Pancreas (tissue), 10 donors: ENCODE data around the gene SYNC. TPM values are rescaled to one million over a fixed set of nuclear protein-coding genes. Genes with fewer than 3 reads are reported as not detected.
"Not testable (repeated sequence)": the region's sequence is repeated elsewhere in the genome, so short reads cannot be mapped to it uniquely, and the experiment has no call there.

Experiments used
- ATAC-seq, 4 donors: fragments of 200-7000 bp; cut with Tn5 transposase; one replicate each; pipeline versions ENCODE4 v1.8.0 to v1.9.1; 2020; ENCODE audit warnings: mild to moderate bottlenecking in 4 of 4, moderate library complexity in 4 of 4
- DNase-seq, 6 donors: peaks; one replicate each; pipeline ENCODE4 v3.0.0-alpha.2; 2020
- FAIRE-seq: peaks from 2 replicates; lab custom pipeline; 2012; peaks lifted over from hg19 to GRCh38; lab: Jason Lieb, UNC
- H3K27ac ChIP-seq, 4 donors: fragments of 200-600 bp; sonication (generic); 1 replicate in 3 of 4; 2 replicates in 1 of 4; pipeline versions ENCODE4 v1.5.0 to v1.8.0; 2020
- H3K27me3 ChIP-seq, 4 donors: fragments of 200-600 bp; one replicate each; pipeline ENCODE4 v1.8.0; 2021
- H3K36me3 ChIP-seq, 3 donors: fragments of 200-600 bp; sonication (generic) in 1 of 3; one replicate each; pipeline versions ENCODE4 v1.5.0 to v1.8.0; 2020 to 2021
- H3K4me1 ChIP-seq, 3 donors: fragments of 200-600 bp; one replicate each; pipeline ENCODE4 v1.8.0; 2021
- H3K4me3 ChIP-seq, 4 donors: fragments of 200-600 bp; sonication (generic) in 2 of 4; one replicate each; pipeline versions ENCODE4 v1.5.0 to v1.8.0; 2020 to 2021
- H3K9me3 ChIP-seq, 4 donors: fragments of 200-600 bp; one replicate each; pipeline ENCODE4 v1.8.0; 2021
- CTCF ChIP-seq, 4 donors: fragments of 200-600 bp; sonication (generic) in 3 of 4; IDR thresholded peaks; one replicate each; pipeline versions ENCODE4 v1.5.0 to v1.8.0; 2021; ENCODE audit warnings: antibody characterized with exemption in 4 of 4
- WGBS, 2 donors: extraction: QIAGEN DNeasy Blood & Tissue Kit; methylation state at CpG; one replicate each; pipeline ENCODE4 v1.1.7; 2013; 5-methylcytosine and 5-hydroxymethylcytosine counted together
- intact Hi-C, 3 donors: fragments of 100-400 bp; cut with DNase I; formaldehyde crosslinking; loops; one replicate each; pipeline versions ENCODE4 v1.11.1 to v1.14.2; 2022
- polyA plus RNA-seq, 2 donors: library from polyadenylated mRNA; stranded (reverse); fragments of 200-250 nt; gene quantifications; one replicate each; pipeline ENCODE4 v1.2.3, GENCODE V29; 2013
- total RNA-seq, 6 donors: library from RNA; stranded (reverse); fragmentation: NEBNext Ultra II Directional in 4 of 6; extraction: Animal tissue kit (Norgen Biotek cat#: 25700) in 4 of 6; gene quantifications; one replicate each; pipeline versions ENCODE4 v1.2.1 to v1.2.4, GENCODE V29; 2021 to 2023
- donor health status: healthy with polysubstance abuse.
- donor health status: DM: no; HTN: no; CAD: no; lungs with moderate emphysema.
- donor health status: DM: no; HTN: no; CAD: no.
- donor health status: control.
- donor health status: control.
- donor health status: Bipolar disorder and iron deficiency.
- donor health status: DM: yes; HTN: yes; CAD: no.
- donor health status: DM: no; HTN: no; CAD: no.
- donor health status: DM: no; HTN: no; CAD: no.
- donor health status: DM: yes; HTN: yes; CAD: no.

Gene SYNC
- total and polyA plus RNA-seq, 8 donors: 0.28 to 1.3 (median 0.71) TPM

- no peak for DNase-seq
- Histone ChIP-seq H3K27me3 (no peaks in the 10 kb centered on the region), H3K9me3 (no peaks in the 10 kb centered on the region), H3K36me3 (peaks cover 0 to 50% (median 10%) of the 10 kb centered on the region in 3 donors), H3K27ac (no peak overlapping the region), H3K4me3 (no peak overlapping the region), H3K4me1 (peaks cover 7 to 11% (median 9%) of the 10 kb centered on the region in 3 donors)
- FAIRE-seq: no peak
- intact Hi-C loops: no loop called here
- WGBS, 2 donors: 27 to 33% methylated on average over 2 of the region's 2 CpGs
- ATAC-seq: peak in 2 of 4 donors; percentile 36 to 54
- TF ChIP-seq CTCF (IDR thresholded peaks at IDR 0.05): no peak
Observed at GRCh38 chr1:32681509-32681908, 21.1 kb downstream of the SYNC start.

GRCh38 chr1:32680642-32681041 lies 21.9 kb downstream of the SYNC start:
- intact Hi-C loops: no loop called here
- DNase-seq (no peak), ATAC-seq (no peak), FAIRE-seq (no peak)
- no peak for TF ChIP-seq CTCF (IDR thresholded peaks at IDR 0.05)
- H3K27ac ChIP-seq: no peak overlapping the region
- peaks cover 7 to 11% (median 9%) of the 10 kb centered on the region in 3 donors for H3K4me1 ChIP-seq
- H3K36me3 ChIP-seq: peaks cover 3 to 49% (median 12%) of the 10 kb centered on the region in 3 donors
- WGBS, 2 donors: 36 to 59% methylated on average over 1 of the region's 1 CpG
- no peaks in the 10 kb centered on the region for H3K9me3 ChIP-seq
- H3K27me3 ChIP-seq: no peaks in the 10 kb centered on the region
- no peak overlapping the region for H3K4me3 ChIP-seq

GRCh38 chr1:32679993-32680392 lies 22.6 kb downstream of the SYNC start:
- intact Hi-C loops, ATAC-seq, DNase-seq, H3K9me3 ChIP-seq, H3K27ac ChIP-seq, H3K27me3 ChIP-seq, H3K4me3 ChIP-seq: not testable (repeated sequence)
- H3K36me3 ChIP-seq: peaks cover 6 to 48% (median 12%) of the 10 kb centered on the region in 3 donors
- WGBS, 2 donors: 90 to 94% methylated on average over 4 of the region's 4 CpGs
- peak; percentile 13 for FAIRE-seq
- H3K4me1 ChIP-seq: peaks cover 7 to 11% (median 9%) of the 10 kb centered on the region in 3 donors

- Histone ChIP-seq H3K27me3 (no peaks in the 10 kb centered on the region), H3K36me3 (peaks cover 10 to 69% (median 39%) of the 10 kb centered on the region in 3 donors), H3K27ac (no peak overlapping the region), H3K4me1 (peaks cover 7 to 11% (median 9%) of the 10 kb centered on the region in 3 donors), H3K4me3 (no peak overlapping the region), H3K9me3 (no peaks in the 10 kb centered on the region)
- intact Hi-C loops: no loop called here
- ATAC-seq (peak in 1 of 4 donors; percentile 43), DNase-seq (no peak), FAIRE-seq (no peak)
- 15 to 17% methylated on average over 3 of the region's 3 CpGs for WGBS, 2 donors
- no peak for TF ChIP-seq CTCF (IDR thresholded peaks at IDR 0.05)
Observed at GRCh38 chr1:32676945-32677344, 25.6 kb downstream of the SYNC start.

- H3K27ac ChIP-seq, DNase-seq, intact Hi-C loops, ATAC-seq, H3K4me3 ChIP-seq, H3K27me3 ChIP-seq, H3K9me3 ChIP-seq, H3K4me1 ChIP-seq, FAIRE-seq: not testable (repeated sequence)
- peaks cover 14 to 79% (median 54%) of the 10 kb centered on the region in 3 donors for H3K36me3 ChIP-seq
- WGBS, 2 donors: 97 to 98% methylated on average over 5 of the region's 5 CpGs
Observed at GRCh38 chr1:32668716-32669115, 33.9 kb downstream of the SYNC start.

- no peak for FAIRE-seq
- H3K4me1 ChIP-seq: no peaks in the 10 kb centered on the region
- intact Hi-C loops: no loop called here
- H3K9me3 ChIP-seq: no peaks in the 10 kb centered on the region
- ATAC-seq: no peak
- no peak for TF ChIP-seq CTCF (IDR thresholded peaks at IDR 0.05)
- no peak for DNase-seq
- no peak overlapping the region for H3K4me3 ChIP-seq
- 85% methylated on average over 12 of the region's 12 CpGs for WGBS, 2 donors
- H3K36me3 ChIP-seq: peaks cover 13 to 79% (median 43%) of the 10 kb centered on the region in 3 donors
- H3K27me3 ChIP-seq: no peaks in the 10 kb centered on the region
- H3K27ac ChIP-seq: no peak overlapping the region
Observed at GRCh38 chr1:32666901-32667566, 35.5 kb downstream of the SYNC start.
